ENCODE results near the gene TRIP10. TPM values are rescaled to one million over a fixed set of nuclear protein-coding genes. Genes with fewer than 3 reads are reported as not detected.
"Not testable (repeated sequence)": the region's sequence is repeated elsewhere in the genome, so short reads cannot be mapped to it uniquely, and the experiment has no call there.

Gene TRIP10
- total RNA-seq, 4 donors from 2014 or later = 48.9 to 65.8 (median 58.8) TPM

GRCh38 chr19:6761053-6761676 lies 21.7 kb downstream of the TRIP10 start:
- intact Hi-C loops (cut with DNase I) = no loop called here
- peaks cover 0 to 2% of the 10 kb centered on the region in 2 donors for H3K36me3 ChIP-seq
- H3K27ac ChIP-seq = no peak overlapping the region
- no peak for DNase-seq
- no peak overlapping the region for H3K4me3 ChIP-seq (replicated peaks in 1 of 3)
- no peaks in the 10 kb centered on the region for H3K9me3 ChIP-seq
- no peaks in the 10 kb centered on the region for H3K27me3 ChIP-seq
- peaks cover 5 to 8% of the 10 kb centered on the region in 2 donors for H3K4me1 ChIP-seq
- WGBS, 2 donors = 93 to 94% methylated on average over 4 of the region's 4 CpGs
- TF ChIP-seq CTCF (IDR thresholded peaks at IDR 0.05) = no peak
- no peak for TF ChIP-seq POLR2A (IDR thresholded peaks at IDR 0.05)

- WGBS, 2 donors = 90 to 94% methylated on average over 8 of the region's 8 CpGs
- DNase-seq; intact Hi-C loops (cut with DNase I); H3K9me3 ChIP-seq; H3K4me3 ChIP-seq (replicated peaks in 1 of 3); H3K27me3 ChIP-seq; H3K27ac ChIP-seq; H3K36me3 ChIP-seq: not testable (repeated sequence)
- peaks cover 10 to 15% of the 10 kb centered on the region in 2 donors for H3K4me1 ChIP-seq
Measured at GRCh38 chr19:6762253-6762797, 22.8 kb downstream of the TRIP10 start.

GRCh38 chr19:6765738-6766356 lies 26.4 kb downstream of the TRIP10 start:
- DNase-seq = peak; percentile 98
- TF ChIP-seq CTCF (IDR thresholded peaks at IDR 0.05) (no peak), POLR2A (IDR thresholded peaks at IDR 0.05) (peak; percentile 8 to 87)
- H3K4me3 ChIP-seq (replicated peaks in 1 of 3) = peak overlapping the region in 1 of 3 donors; percentile 39
- peaks cover 16 to 21% of the 10 kb centered on the region in 2 donors for H3K4me1 ChIP-seq
- no peaks in the 10 kb centered on the region for H3K36me3 ChIP-seq
- no peaks in the 10 kb centered on the region for H3K9me3 ChIP-seq
- intact Hi-C loops (cut with DNase I) = no loop called here
- no peaks in the 10 kb centered on the region for H3K27me3 ChIP-seq
- WGBS, 2 donors = 20 to 36% methylated on average over 8 of the region's 8 CpGs
- H3K27ac ChIP-seq = peak overlapping the region; percentile 49 to 88 (median 81)

GRCh38 chr19:6766357-6767080 lies 27.0 kb downstream of the TRIP10 start:
- 17 to 20% methylated on average over 16 of the region's 16 CpGs for WGBS, 2 donors
- Histone ChIP-seq H3K4me3 (replicated peaks in 1 of 3) (peak overlapping the region in 2 of 3 donors; percentile 32 to 39), H3K4me1 (peaks cover 16 to 21% of the 10 kb centered on the region in 2 donors), H3K9me3 (no peaks in the 10 kb centered on the region), H3K36me3 (no peaks in the 10 kb centered on the region), H3K27ac (peak overlapping the region; percentile 21 to 88 (median 81)), H3K27me3 (no peaks in the 10 kb centered on the region)
- DNase-seq = no peak
- TF ChIP-seq CTCF (IDR thresholded peaks at IDR 0.05) (peak in 1 of 6 experiments; percentile 13), POLR2A (IDR thresholded peaks at IDR 0.05) (no peak)
- intact Hi-C loops (cut with DNase I) = no loop called here

- Histone ChIP-seq H3K27ac (peak overlapping the region; percentile 21 to 88 (median 81)), H3K4me3 (replicated peaks in 1 of 3) (peak overlapping the region in 2 of 3 donors; percentile 32 to 39)
Measured at GRCh38 chr19:6767081-6767356, 27.5 kb downstream of the TRIP10 start.

More at GRCh38 chr19:6767081-6767356, 27.5 kb downstream of the TRIP10 start:
- no peak for DNase-seq
- 2% methylated on average over 3 to 15 of the region's 15 CpGs for WGBS, 2 donors
- H3K9me3 ChIP-seq = no peaks in the 10 kb centered on the region
- peaks cover 16 to 21% of the 10 kb centered on the region in 2 donors for H3K4me1 ChIP-seq
- H3K36me3 ChIP-seq = no peaks in the 10 kb centered on the region
- no peaks in the 10 kb centered on the region for H3K27me3 ChIP-seq
- intact Hi-C loops (cut with DNase I) = no loop called here
- TF ChIP-seq POLR2A (IDR thresholded peaks at IDR 0.05) (no peak), CTCF (IDR thresholded peaks at IDR 0.05) (no peak)

Data from thyroid gland (tissue), 4 donors.